ENCODE results near the gene ELAVL3.

The ELAVL3 gene

DNA sequence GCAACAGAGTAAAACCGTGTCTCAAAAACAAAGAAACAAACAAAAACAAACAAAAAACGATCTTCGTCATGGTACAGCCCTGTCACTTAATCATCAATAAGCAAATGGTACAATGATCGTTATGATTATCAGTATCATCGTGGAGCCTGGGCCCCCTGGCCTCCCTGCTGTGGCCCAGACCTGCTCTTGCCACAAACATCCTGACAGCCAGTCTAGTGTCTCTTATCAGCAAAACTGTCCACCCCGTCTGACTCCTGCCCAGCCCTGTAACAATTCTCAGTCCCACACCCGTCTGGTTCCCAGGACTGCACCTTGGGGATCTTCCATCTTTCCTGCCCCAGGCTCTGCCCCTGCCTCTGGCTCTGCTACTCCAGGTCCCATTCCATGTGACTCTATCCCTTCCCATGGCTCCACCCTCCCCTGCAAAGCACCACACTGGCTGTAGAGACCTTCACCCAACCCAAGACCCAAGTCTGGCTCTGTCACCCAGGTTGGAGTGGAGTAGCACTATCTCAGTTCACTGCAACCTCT is 19.1 kb upstream of the ELAVL3 start:
- DNase-seq (ENCODE audit: low read depth): no peak
- H3K4me3 ChIP-seq (replicated peaks; ENCODE audit: low read depth, low read length): no peak overlapping the region
- TF ChIP-seq, protein P1, sequence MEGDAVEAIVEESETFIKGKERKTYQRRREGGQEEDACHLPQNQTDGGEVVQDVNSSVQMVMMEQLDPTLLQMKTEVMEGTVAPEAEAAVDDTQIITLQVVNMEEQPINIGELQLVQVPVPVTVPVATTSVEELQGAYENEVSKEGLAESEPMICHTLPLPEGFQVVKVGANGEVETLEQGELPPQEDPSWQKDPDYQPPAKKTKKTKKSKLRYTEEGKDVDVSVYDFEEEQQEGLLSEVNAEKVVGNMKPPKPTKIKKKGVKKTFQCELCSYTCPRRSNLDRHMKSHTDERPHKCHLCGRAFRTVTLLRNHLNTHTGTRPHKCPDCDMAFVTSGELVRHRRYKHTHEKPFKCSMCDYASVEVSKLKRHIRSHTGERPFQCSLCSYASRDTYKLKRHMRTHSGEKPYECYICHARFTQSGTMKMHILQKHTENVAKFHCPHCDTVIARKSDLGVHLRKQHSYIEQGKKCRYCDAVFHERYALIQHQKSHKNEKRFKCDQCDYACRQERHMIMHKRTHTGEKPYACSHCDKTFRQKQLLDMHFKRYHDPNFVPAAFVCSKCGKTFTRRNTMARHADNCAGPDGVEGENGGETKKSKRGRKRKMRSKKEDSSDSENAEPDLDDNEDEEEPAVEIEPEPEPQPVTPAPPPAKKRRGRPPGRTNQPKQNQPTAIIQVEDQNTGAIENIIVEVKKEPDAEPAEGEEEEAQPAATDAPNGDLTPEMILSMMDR (IDR thresholded peaks at IDR 0.05; ENCODE audit: low read length, missing control alignments): no peak

DNA sequence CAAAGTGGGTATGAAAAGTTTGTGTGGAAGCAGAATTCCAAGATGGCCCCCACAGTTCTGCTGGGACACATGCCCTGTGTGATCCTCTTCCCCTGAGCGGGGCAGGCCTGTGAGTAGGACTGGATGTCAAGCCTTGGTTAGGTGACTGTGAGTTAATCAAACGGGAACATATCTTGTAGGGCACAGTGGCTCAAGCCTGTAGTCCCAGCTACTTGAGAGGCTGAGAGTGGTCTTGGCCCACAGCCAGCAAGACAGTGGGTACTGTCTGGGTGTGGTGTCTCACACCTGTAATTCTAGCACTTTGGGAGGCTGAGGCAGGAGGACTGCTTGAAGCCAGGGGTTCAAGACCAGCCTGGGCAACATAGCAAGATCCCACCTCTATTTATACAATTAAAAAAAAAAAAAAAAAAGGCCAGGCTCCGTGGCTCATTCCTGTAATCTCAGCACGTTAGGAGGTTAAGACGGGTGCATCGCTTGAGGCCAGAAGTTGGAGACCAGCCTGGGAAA is 18.4 kb upstream of the ELAVL3 start:
- DNase-seq (ENCODE audit: low read depth): no peak
- TF ChIP-seq, protein P1 (IDR thresholded peaks at IDR 0.05; ENCODE audit: low read length, missing control alignments): no peak
- no peak overlapping the region for H3K4me3 ChIP-seq (replicated peaks; ENCODE audit: low read depth, low read length)

DNA sequence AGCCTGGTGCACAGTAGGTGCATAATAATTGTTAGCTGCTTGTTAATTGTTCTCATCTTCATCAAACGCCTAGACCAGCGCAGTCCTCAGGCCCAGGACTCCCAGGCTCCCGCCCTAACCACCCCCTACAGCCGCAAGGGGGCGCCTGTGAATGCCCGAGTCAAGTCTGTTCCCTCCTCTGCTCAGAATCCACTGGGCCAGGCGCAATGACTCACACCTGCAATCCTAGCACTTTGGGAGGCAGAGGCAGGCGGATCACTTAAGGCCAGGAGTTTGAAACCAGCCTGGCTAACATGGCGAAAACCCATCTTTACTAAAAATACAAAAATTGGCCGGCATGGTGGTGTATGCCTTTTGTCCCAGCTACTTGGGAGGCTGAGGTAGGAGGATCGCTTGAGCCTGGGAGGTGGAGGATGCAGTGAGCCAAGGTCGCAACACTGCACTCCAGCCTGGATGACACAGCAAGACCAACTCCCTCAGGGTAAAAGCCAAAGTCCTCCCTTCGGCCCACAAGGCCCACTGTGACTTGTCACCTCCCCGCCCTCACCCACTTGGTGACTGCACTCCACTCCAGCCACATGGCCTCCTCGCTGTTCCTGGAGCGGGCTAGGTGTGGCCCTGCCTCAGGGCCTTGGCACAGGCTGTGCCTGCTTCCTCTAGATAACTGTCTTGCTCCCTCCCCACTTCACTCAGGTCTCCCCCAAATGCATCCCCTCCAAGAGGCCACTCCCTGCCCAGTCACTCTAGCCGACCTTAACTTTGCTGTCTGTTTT is 15.7 kb upstream of the ELAVL3 start:
- TF ChIP-seq, protein P1 (IDR thresholded peaks at IDR 0.05; ENCODE audit: low read length, missing control alignments): peak; percentile 67
- no peak overlapping the region for H3K4me3 ChIP-seq (replicated peaks; ENCODE audit: low read depth, low read length)
- DNase-seq (ENCODE audit: low read depth): peak; percentile 86

DNA sequence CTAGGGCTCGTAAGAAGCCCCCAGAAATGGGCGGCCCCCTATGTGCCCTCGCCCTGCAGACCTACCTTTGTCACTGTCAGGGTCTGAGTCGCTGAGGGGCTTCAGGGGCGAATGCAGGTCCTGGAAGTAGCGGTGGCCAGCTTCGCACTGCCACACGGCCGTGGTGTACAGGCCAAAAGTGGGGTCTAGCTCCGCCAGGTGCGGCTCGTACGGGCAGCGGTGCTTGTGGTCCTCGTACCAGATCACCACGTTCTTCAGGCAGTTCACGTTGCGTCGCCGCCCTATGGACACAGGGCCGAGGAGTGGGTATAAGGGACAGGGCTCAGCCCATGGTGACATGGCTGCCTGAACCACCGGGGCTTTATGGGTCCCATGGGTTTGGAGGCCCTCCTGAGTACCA is 15.0 kb upstream of the ELAVL3 start:
- DNase-seq (ENCODE audit: low read depth): no peak
- H3K4me3 ChIP-seq (replicated peaks; ENCODE audit: low read depth, low read length): no peak overlapping the region

DNA sequence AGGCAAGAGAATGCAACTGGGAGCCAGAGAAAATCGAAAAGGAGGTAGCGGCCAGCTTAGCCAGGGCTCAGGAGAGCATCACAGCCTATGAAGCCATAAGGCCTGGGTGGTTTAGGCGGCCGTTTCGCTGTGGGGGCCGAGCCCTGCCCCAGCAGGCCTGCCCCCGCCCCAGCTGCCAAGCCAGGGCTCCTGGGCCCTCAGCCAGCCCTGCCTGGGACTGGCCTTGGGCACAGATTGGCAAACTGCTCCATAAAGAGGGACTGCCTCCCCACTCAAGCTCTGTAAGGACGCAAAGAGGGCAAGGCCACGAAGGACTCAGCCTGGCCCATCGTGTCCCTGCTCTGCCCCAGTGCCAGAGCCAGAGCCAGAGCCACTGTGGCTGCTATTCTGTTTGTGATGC is 14.6 kb upstream of the ELAVL3 start:
- TF ChIP-seq, protein P1 (IDR thresholded peaks at IDR 0.05; ENCODE audit: low read length, missing control alignments): no peak
- no peak overlapping the region for H3K4me3 ChIP-seq (replicated peaks; ENCODE audit: low read depth, low read length)
- no peak for DNase-seq (ENCODE audit: low read depth)

More for the DNA sequence above, 15.0 kb upstream of the ELAVL3 start:
- TF ChIP-seq, protein P1 (IDR thresholded peaks at IDR 0.05; ENCODE audit: low read length, missing control alignments): no peak

DNA sequence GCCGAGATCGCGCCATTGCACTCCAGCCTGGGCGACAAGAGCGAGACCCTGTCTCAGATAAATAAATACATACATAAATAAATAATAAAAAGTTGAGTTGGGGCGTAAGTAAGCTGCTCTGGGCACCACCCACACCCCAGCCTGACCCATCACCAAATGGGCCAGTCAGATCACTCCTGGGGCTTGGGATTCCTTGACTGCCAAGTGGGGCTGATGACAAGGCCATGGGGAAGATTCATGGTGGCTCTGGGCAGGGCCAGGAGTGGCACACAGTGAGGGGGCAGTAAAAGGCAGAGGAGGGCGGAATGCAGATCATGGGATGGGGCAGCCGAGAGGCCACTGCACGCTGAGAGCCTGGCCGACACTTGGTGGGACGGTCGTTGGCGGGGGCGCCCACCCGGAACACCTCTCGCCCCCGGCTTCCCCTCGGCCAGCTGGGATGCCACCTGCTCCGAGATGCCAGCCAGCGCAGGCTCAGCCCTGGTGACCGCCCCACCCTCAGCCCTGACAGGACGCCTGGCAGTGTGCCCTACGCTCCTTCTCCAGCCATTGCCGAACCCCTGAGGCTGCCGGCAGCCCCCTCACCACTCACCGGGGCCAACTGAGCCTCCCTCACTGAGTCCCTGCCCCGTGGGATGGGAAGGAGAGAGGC is 13.9 kb upstream of the ELAVL3 start:
- TF ChIP-seq, protein P1 (IDR thresholded peaks at IDR 0.05; ENCODE audit: low read length, missing control alignments): no peak
- DNase-seq (ENCODE audit: low read depth): no peak
- H3K4me3 ChIP-seq (replicated peaks; ENCODE audit: low read depth, low read length): no peak overlapping the region
